ENCODE results near the gene KIAA1671.
A peak's percentile ranks its signal among the peaks of the same experiment; 100 is the strongest.

KIAA1671 gene

DNA sequence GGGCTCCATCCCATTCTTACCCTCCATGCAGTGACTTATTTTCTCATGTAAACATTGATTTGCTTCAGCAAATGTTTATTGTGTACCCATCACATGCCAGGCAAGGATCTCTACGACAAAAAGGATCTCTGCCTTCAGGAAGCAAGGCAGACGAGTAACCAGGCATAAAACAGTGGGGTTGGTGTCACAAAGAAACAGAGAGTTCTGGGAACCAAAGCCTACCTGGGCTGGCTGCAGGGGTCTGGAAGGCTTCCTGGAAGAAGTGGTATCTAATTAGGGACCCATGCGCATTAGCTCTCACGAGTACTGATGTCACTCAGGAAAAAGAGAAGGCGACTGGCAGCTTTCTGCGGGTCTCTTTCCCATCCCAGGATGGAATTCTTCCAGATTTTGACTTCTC, 44.5 kb downstream of the KIAA1671 start:
- Histone ChIP-seq H3K9me3 (no peaks in the 10 kb centered on the region), H3K27me3 (ENCODE audit: low read depth) (no peaks in the 10 kb centered on the region), H3K4me3 (no peak overlapping the region), H3K4me1 (peaks cover 19% of the 10 kb centered on the region), H3K36me3 (replicated peaks) (no peaks in the 10 kb centered on the region)
- in situ Hi-C loops (cut with MboI; ENCODE audit: low sequenced_read_pairs) = no loop called here
- DNase-seq (ENCODE audit: low spot score in 2 of 2) = no peak

DNA sequence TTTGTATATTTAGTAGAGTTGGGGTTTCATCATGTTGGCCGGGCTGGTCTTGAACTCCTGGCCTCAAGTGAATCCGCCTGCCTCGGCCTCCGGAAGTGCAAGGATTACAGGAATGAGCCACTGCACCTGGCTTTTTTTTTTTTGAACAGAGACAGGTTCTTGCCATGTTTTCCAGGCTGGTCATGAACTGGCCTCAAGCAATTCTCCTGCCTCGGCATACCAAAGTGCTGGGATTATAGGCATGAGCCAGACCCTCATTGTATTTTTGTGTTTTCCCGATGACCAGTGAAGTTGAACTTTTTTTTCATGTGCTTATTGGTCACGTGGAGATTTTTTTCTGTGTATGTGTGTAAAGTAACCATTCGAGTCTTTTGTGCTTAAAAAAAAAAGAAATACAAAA, 48.2 kb downstream of the KIAA1671 start:
- H3K27me3 ChIP-seq (ENCODE audit: low read depth) = no peaks in the 10 kb centered on the region
- DNase-seq (ENCODE audit: low spot score in 2 of 2) = no peak
- in situ Hi-C loops (cut with MboI; ENCODE audit: low sequenced_read_pairs) = no loop called here
- no peaks in the 10 kb centered on the region for H3K9me3 ChIP-seq
- H3K36me3 ChIP-seq (replicated peaks) = no peaks in the 10 kb centered on the region
- H3K4me1 ChIP-seq = peaks cover 17% of the 10 kb centered on the region
- no peak overlapping the region for H3K4me3 ChIP-seq

DNA sequence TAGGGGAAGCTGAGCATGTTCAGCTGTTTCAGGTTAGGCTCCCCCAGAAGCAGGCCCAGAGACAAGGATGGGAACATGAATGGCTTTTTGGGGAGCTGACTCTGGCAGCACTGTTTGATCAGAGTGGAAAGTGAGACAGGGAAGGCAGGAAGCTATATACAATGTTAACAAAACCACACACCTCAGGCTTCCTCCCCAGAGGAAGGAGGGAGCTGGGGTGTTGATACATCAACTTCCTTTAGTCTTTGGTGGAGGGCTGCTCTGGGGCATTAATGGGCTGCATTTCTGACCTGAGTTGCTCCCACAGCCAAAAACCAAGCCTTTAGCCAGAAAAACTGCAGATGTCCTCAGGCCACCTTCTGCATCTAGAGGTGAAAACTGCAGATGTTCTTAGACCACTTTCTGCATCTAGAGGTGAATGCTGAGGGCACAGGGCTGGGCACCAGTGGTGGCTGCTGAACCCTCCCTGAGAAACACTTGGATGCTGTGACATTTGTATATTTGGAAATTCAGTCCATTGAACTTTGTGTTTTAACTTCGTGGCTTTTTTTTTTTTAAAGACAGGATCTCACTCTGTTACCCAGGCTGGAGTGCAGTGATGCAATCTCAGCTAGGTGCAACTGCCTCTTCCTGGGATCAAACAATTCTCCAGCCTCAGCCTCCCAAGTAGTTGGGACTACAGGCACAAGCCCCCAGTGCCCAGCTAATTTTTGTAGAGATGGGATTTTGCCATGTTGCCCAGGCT, 49.9 kb downstream of the KIAA1671 start:
- in situ Hi-C loops (cut with MboI; ENCODE audit: low sequenced_read_pairs) = no loop called here
- H3K36me3 ChIP-seq (replicated peaks) = no peaks in the 10 kb centered on the region
- peaks cover 6% of the 10 kb centered on the region; the same call in 1 of the 2 replicates for H3K4me1 ChIP-seq
- H3K4me3 ChIP-seq = no peak overlapping the region
- H3K27me3 ChIP-seq (ENCODE audit: low read depth) = no peaks in the 10 kb centered on the region
- no peaks in the 10 kb centered on the region for H3K9me3 ChIP-seq
- DNase-seq (ENCODE audit: low spot score in 2 of 2) = no peak

DNA sequence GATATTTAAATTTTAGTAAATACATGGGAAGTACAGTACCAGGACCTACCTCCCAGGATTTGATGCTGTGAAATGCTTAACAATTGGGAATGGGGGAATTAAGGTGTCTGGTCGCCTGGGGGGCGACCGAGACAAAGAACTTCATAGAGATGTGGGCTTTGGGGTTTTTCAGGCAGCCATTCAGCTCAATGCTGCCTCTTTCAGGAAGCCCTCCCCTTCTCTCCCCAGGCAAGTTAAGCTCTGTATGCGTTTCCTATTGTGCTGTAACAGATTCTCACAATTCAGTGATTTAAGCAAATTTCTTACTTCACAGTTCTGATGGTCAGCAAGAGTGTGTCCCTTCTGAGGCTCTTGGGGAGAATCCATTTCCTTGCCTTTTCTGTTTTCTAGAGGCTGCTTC, 53.8 kb downstream of the KIAA1671 start:
- no peaks in the 10 kb centered on the region for H3K27me3 ChIP-seq (ENCODE audit: low read depth)
- H3K9me3 ChIP-seq = no peaks in the 10 kb centered on the region
- in situ Hi-C loops (cut with MboI; ENCODE audit: low sequenced_read_pairs) = no loop called here
- no peaks in the 10 kb centered on the region for H3K4me1 ChIP-seq
- H3K4me3 ChIP-seq = no peak overlapping the region
- no peaks in the 10 kb centered on the region for H3K36me3 ChIP-seq (replicated peaks)
- DNase-seq (ENCODE audit: low spot score in 2 of 2) = no peak

DNA sequence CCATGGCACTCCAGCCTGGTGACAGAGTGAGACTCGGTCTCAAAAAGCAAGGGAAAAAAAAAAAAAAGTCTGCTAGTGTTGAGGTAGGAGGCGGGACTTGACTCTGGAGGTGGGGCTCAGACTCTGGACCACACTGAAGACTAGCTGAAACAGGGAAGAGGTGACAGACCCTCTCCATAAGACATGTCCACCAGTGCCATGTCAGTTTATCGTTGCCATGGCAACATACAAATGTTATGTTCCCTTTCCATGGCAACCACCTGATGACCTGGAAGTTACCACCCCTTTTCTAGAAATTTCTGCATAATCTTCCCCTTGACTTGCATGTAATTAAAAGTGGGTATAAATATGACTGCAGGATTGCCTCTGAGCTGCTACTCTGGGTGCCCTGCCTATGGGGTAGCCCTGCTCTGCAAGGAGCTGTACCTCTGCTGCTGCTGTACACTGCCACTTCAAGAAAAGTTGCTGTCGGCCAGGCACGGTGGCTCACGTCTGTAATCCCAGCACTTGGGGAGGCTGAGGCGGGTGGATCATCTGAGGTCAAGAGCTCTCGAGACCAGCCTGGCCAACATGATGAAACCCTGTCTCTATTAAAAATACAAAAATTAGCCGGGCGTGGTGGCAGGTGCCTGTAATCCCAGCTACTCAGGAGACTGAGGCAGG, 55.1 kb downstream of the KIAA1671 start:
- Histone ChIP-seq H3K9me3 (no peaks in the 10 kb centered on the region), H3K4me3 (no peak overlapping the region), H3K4me1 (no peaks in the 10 kb centered on the region), H3K36me3 (replicated peaks) (no peaks in the 10 kb centered on the region), H3K27me3 (ENCODE audit: low read depth) (no peaks in the 10 kb centered on the region)
- in situ Hi-C loops (cut with MboI; ENCODE audit: low sequenced_read_pairs) = no loop called here
- DNase-seq (ENCODE audit: low spot score in 2 of 2) = peak in 1 of 2 experiments; percentile 41

DNA sequence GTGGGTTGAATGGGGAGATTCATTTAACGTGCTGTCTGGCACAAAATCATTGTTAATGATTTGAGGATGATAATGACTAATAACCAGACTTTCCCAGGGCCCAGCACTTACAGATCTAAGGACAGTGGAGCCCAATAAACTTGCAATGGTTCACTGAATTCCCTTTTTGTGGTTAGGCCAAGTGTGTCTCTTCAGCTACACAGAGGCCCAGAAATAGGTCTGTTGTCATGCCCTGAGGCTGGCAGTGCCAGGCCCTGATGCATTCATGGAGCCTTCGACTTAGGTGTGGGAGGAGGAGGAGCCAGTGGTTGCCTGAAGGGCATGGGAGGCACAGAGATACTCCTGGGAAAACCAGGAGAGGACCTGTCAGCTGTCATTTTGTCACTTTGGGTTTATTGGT, 56.1 kb downstream of the KIAA1671 start:
- in situ Hi-C loops (cut with MboI; ENCODE audit: low sequenced_read_pairs) = no loop called here
- no peaks in the 10 kb centered on the region for H3K9me3 ChIP-seq
- H3K27me3 ChIP-seq (ENCODE audit: low read depth) = no peaks in the 10 kb centered on the region
- H3K4me3 ChIP-seq = no peak overlapping the region
- H3K4me1 ChIP-seq = peaks cover 5% of the 10 kb centered on the region; the same call in 1 of the 2 replicates
- DNase-seq (ENCODE audit: low spot score in 2 of 2) = no peak
- no peaks in the 10 kb centered on the region for H3K36me3 ChIP-seq (replicated peaks)

DNA sequence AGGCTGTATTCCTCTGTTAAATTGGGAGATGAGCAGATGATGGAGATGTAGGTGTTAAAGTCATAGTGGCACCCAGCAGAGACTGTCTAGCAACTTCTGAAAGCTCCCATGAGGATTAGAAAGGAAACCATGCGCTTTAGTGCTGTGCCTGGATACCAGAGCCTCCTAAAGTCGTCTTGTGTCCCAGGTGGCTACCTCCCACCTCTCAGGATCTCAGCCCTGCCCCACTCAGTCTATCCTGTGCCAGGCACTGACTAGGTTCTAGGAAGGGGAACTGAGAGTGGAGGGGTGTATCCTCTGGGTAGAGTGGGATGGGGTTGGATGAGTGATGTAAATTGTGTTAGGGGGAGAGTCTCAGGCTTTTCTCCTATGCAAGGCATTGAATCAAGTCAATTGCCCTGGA, 60.2 kb downstream of the KIAA1671 start:
- Histone ChIP-seq H3K9me3 (no peaks in the 10 kb centered on the region), H3K27me3 (ENCODE audit: low read depth) (no peaks in the 10 kb centered on the region), H3K4me3 (no peak overlapping the region), H3K4me1 (peaks cover 21% of the 10 kb centered on the region), H3K36me3 (replicated peaks) (0 out of 2 replicates have a peak, but pooled peaks cover 3% of the 10 kb centered on the region)
- no peak for DNase-seq (ENCODE audit: low spot score in 2 of 2)
- in situ Hi-C loops (cut with MboI; ENCODE audit: low sequenced_read_pairs) = no loop called here

DNA sequence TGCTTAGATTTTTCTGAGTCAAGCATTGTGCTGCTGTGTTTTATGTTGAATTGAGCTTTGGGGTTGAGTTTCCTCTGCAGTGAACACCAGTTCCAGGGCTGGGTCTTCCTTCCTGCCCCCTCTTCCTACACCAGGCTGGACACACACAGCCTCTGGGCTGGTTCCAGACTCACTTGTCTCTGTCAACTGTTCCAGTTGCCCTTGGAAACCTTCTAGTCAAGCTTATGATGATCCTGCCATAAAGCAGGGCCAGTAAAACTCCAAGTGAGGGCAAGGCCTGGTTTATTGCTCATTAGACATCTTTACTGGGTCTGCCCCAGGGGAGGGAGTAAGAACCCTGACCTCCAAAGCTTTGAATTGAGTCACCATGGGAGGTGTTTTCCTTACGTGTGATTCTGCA, 61.1 kb downstream of the KIAA1671 start:
- no peaks in the 10 kb centered on the region for H3K9me3 ChIP-seq
- in situ Hi-C loops (cut with MboI; ENCODE audit: low sequenced_read_pairs) = no loop called here
- H3K36me3 ChIP-seq (replicated peaks) = 0 out of 2 replicates have a peak, but pooled peaks cover 3% of the 10 kb centered on the region
- H3K4me3 ChIP-seq = no peak overlapping the region
- H3K27me3 ChIP-seq (ENCODE audit: low read depth) = no peaks in the 10 kb centered on the region
- peaks cover 21% of the 10 kb centered on the region for H3K4me1 ChIP-seq
- peak in 1 of 2 experiments; percentile 46 for DNase-seq (ENCODE audit: low spot score in 2 of 2)

DNA sequence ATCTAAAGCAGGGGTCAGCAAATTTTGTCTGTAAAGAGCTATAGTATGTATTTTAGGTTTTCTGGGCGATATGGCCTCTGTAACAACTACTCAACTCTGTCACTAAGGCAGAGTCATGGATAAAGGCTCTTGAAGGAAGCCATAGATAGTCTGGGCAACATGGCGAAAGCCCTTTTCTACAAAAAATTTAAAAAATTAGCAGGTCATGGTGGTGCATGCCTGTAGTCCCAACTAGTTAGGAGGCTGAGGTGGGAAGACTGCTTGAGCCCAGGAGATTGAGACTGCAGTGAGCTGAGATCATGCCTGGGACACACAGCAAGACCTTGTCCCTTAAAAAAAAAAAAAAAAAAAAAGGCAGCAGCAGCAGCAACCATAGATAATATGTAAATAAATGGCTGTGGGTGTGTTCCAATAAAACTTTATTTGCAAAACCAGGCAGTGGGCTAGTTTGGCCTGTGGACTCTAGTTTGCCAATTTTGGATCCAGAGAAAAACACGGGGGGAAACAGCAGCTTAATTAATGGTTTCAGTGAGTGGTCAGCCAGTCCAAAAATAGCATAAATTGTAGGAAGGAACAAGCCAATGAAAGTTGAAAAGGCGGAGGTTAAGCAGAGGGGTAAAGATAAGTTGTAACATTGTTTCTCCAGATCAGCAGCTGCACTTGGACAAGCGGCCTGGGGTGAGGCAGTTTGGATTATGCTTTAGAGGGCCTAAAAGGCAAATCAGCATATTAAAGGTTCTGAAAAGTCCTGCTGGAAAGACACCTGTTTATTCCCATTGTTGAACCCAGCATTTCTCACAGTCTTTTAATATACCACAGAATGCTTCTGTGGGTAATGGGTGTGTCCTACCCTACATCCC, 62.6 kb downstream of the KIAA1671 start:
- Histone ChIP-seq H3K36me3 (replicated peaks) (0 out of 2 replicates have a peak, but pooled peaks cover 3% of the 10 kb centered on the region), H3K4me1 (peaks cover 26% of the 10 kb centered on the region), H3K9me3 (no peaks in the 10 kb centered on the region), H3K27me3 (ENCODE audit: low read depth) (no peaks in the 10 kb centered on the region), H3K4me3 (no peak overlapping the region)
- in situ Hi-C loops (cut with MboI; ENCODE audit: low sequenced_read_pairs) = no loop called here
- peak; percentile 77 to 91 for DNase-seq (ENCODE audit: low spot score in 2 of 2)

DNA sequence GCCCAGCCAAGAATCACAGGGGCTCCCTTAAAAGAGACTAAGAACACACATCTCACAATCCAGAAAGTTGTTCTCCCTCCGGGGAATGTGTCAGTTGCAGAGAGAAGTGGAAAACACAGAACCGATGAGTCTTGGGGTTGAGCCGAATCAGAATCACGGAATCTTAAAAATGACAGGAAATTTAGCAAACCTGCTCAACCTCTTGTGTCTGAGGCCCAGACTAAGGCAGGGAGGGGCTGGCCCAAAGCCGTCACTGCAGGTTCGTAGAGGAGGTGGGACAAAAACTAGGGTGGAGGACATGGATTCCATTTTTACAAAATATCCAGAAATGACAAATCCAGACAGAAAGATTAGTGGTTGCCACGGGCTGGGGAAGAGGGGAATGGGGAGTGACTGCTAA, 63.8 kb downstream of the KIAA1671 start:
- in situ Hi-C loops (cut with MboI; ENCODE audit: low sequenced_read_pairs) = no loop called here
- Histone ChIP-seq H3K36me3 (replicated peaks) (0 out of 2 replicates have a peak, but pooled peaks cover 3% of the 10 kb centered on the region), H3K27me3 (ENCODE audit: low read depth) (no peaks in the 10 kb centered on the region), H3K4me1 (peaks cover 26% of the 10 kb centered on the region), H3K4me3 (no peak overlapping the region), H3K9me3 (no peaks in the 10 kb centered on the region)
- no peak for DNase-seq (ENCODE audit: low spot score in 2 of 2)

DNA sequence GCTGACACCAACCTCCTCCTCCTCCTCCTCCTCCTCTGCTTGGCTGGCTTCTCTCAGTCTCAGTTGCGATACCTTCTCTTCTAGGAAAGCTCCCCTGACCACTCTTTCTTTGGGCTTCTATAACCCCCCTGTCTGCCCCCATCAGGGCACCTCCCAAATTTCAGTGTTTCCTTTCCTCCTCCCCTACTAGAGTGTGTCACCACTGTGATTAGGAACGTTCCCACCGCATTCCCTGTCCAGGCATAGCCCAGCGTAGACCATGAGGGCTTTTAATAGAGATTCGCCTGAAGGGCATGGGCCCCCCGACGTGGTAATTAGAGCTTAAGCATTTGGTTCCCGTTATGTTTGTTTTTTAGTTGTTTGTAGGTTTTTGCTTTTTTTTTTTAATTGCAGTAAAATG, 65.5 kb downstream of the KIAA1671 start:
- H3K27me3 ChIP-seq (ENCODE audit: low read depth) = no peaks in the 10 kb centered on the region
- no peaks in the 10 kb centered on the region for H3K9me3 ChIP-seq
- peaks cover 26% of the 10 kb centered on the region for H3K4me1 ChIP-seq
- H3K36me3 ChIP-seq (replicated peaks) = 0 out of 2 replicates have a peak, but pooled peaks cover 3% of the 10 kb centered on the region
- no peak overlapping the region for H3K4me3 ChIP-seq
- in situ Hi-C loops (cut with MboI; ENCODE audit: low sequenced_read_pairs) = no loop called here
- DNase-seq (ENCODE audit: low spot score in 2 of 2) = no peak

DNA sequence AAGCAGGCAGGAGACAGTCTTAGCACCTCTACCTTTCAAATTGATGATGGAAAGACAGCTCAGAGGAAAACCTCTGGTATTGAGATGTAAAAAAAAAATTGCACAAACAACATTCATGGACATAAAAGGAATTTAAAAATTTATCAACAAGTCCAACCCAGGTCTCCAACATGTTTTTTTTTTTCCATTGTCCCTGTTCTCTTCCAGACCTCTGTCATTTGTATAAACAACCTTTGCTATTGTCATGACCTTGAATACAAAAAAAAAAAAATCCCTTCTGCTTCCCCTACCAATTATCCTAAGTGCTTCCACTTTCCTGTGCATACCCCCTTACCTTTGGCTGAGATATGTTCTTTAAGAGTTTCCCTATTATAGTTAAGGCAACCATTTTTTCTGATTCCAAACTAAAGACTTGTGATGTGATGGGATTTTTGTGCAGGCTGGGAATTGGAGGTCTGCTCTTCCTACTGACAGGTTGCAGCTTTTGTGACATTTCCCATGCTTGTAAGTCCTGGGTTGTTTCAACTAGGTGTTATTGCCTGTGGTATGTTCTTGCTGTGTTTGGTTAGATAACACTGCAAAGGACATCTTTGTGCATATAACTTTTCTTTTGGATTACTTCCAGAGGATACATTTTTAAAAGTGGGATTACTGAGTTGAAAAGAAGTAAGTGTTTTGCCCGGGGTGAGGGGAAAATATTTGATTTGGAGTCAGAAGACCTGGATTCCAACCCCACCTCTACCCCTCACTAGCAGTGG, 67.1 kb downstream of the KIAA1671 start:
- in situ Hi-C loops (cut with MboI; ENCODE audit: low sequenced_read_pairs) = no loop called here
- H3K4me3 ChIP-seq = no peak overlapping the region
- H3K36me3 ChIP-seq (replicated peaks) = 0 out of 2 replicates have a peak, but pooled peaks cover 3% of the 10 kb centered on the region
- peaks cover 16% of the 10 kb centered on the region for H3K4me1 ChIP-seq
- H3K27me3 ChIP-seq (ENCODE audit: low read depth) = no peaks in the 10 kb centered on the region
- DNase-seq (ENCODE audit: low spot score in 2 of 2) = no peak
- no peaks in the 10 kb centered on the region for H3K9me3 ChIP-seq

DNA sequence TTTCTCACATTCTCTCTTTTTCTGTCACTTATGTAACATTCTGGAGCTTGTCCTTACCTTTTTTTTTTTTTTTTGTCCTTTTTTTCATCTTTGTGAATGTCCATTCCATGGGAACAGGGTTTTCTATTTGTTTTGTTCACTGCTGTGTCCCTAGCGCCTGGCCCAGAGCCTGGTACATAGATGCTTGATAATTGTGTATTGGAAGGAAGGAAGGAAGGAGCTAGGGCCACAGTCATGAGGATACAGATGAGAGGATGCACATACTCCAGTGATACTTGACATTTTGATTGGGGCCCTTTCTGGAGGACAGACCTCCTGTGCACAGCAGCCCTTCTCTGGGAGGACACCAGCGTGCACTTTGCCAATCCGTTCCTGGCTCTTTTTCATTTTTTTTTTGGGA, 68.9 kb downstream of the KIAA1671 start:
- H3K9me3 ChIP-seq = no peaks in the 10 kb centered on the region
- in situ Hi-C loops (cut with MboI; ENCODE audit: low sequenced_read_pairs) = no loop called here
- no peak overlapping the region for H3K4me3 ChIP-seq
- DNase-seq (ENCODE audit: low spot score in 2 of 2) = no peak
- no peaks in the 10 kb centered on the region for H3K27me3 ChIP-seq (ENCODE audit: low read depth)
- 0 out of 2 replicates have a peak, but pooled peaks cover 2% of the 10 kb centered on the region for H3K36me3 ChIP-seq (replicated peaks)
- peaks cover 6% of the 10 kb centered on the region for H3K4me1 ChIP-seq

Measured in HAP-1 (cell line).